NCI-H146 (cell line): Measurements from ENCODE around the gene ELP6.
"Not testable (repeated sequence)": the region's sequence is repeated elsewhere in the genome, so short reads cannot be mapped to it uniquely, and the experiment has no call there.

Experiments used
- DNase-seq: peaks from one replicate; lab custom pipeline; 2025; lab: John Stamatoyannopoulos, UW

ELP6 gene

DNA sequence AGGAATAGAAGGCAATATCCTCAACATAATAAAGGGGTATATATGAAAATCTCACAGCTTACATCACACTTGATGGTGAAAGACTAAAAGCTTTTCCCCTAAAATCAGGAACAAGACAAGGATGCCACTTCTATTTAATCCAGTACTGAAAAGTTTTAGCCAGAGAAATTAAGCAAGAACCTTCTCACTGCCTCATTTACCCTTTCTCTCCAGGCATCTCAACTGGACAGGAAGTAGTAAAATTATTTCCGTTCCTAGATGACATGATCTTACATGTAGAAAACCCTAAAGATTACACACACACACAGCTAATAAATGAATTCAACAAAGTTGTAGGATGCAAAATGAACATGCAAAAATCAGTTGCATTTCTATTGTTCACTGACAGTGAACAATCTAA lies 48.9 kb downstream of the ELP6 start:
- DNase-seq: no peak

DNA sequence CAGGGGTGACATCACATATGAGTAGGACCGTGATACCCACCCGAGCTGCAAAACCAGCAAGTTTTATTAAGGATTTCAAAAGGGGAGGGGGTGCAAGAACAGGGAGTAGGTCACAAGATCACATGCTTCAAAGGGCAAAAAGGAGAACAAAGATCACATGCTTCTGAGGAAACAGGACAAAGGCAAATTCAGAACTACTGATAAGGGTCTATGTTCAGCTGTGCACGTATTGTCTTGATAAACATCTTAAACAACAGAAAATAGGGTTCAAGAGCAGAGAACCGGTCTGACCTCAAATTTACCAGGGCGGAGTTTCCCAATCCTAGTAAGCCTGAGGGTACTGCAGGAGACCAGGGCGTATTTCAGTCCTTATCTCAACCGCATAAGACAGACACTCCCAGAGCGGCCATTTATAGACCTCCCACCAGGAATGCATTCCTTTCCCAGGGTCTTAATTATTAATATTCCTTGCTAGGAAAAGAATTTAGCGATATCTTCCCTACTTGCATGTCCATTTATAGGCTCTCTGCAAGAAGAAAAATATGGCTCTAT lies 53.9 kb downstream of the ELP6 start:
- not testable (repeated sequence) for DNase-seq

DNA sequence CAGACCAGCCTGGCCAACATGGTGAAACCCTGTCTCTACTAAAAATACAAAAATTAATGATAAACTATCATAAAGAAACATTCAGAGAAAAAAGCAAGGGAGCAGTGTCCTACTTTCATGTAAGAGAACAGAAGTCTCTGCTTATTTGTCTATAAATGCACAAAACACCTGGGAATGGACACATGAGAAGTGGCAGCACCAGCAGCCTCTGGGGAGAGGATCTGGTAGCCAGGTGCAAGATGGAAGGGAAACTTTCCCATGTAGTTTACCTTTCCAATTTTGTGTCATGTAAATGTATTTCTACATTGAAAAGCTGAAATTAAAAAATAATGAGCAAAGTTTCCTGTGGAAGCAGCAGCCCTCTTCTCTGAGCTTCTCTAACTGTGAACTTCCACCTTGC lies 56.5 kb downstream of the ELP6 start:
- no peak for DNase-seq

DNA sequence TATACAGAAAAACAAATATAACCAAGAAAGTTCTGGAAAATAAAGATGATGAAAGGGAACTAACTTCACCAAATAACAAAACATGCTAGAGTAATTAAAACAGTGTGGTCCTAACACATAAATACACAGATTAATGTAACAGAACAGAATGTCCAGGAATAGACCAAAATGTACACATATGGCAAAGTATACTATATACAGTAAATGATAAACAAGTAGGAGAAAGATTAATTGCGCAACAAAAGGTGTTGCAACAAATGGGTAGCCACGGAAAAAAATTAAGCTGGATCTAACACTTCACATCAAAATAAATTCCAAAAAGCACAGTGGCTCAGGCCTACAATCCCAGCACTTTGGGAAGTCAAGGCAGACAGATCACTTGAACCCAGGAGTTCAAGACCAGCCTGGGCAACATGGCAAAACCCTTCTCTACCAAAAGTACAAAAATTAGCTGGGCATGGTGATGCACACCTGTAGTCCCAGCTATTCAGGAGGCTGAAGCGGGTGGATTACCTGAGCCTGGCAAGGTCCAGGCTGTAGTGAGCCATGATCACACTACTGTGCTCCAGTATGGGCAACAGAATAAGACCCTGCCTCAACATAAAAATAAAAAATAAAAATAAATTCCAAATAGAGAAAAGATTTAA lies 57.6 kb downstream of the ELP6 start:
- no peak for DNase-seq

DNA sequence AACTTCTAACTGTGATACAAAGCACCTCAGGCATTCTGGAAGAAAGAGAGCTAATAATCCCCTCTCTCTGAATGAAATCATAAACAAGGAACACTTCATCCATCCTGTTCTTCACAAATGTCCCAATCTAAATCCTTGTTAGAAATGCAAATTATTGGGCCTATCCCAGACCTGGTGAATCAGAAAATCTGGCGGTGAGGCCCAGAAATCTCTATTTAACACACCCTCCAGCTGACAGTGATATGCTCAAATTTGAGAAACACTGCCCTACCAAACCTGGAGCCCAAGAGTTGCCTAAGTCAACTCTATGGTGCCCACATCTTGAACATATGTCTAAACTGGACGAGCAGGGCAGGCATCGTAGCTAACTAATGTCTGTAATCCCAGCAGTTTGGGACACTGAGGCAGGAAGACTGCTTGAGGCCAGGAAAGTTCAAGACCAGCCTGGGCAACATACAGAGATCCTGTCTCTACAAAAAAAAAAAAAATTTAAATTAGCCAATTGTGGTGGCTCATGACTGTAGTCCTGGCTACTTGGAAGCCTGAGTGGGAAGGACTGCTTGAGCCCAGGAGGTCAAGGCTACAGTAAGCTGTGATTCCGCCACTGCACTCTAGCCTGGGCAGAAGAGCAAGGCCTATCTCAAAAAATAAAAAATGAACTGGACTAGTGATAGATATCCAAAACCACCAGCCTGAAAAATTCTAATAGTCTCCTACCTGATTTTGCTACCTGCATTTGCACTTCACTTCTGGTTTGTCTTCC lies 60.9 kb downstream of the ELP6 start:
- DNase-seq: no peak
